Motor neuron (in vitro differentiated cells): ENCODE measurements around the gene SLC12A6. TPM values are rescaled to one million over a fixed set of nuclear protein-coding genes. Genes with fewer than 3 reads are reported as not detected.

ENCODE experiments used
- ATAC-seq, 8 experiments: fragments of 200-7000 bp; cut with Tn5 transposase; replicated peaks in 6 of 8; 2 replicates each; pipeline ENCODE4 v1.8.0; 2021; ENCODE audit warnings: mild to moderate bottlenecking in 8 of 8, moderate library complexity in 8 of 8
- H3K27ac ChIP-seq, 2 donors: fragments of 250-450 bp; sonication (Bioruptor Pico); 2 replicates each; pipeline ENCODE4 v1.9.0; 2021; ENCODE audit warnings: antibody characterized with exemption in 2 of 2, mild to moderate bottlenecking in 2 of 2, moderate library complexity in 1 of 2
- H3K4me1 ChIP-seq, 2 donors: fragments of 250-450 bp; sonication (Bioruptor Pico); replicated peaks in 1 of 2; 2 replicates each; pipeline ENCODE4 v1.6.1; 2021; ENCODE audit warnings: antibody characterized with exemption in 2 of 2, mild to moderate bottlenecking in 2 of 2, moderate library complexity in 1 of 2
- H3K4me3 ChIP-seq, 5 donors: fragments of 250-450 bp; sonication (Bioruptor Pico); 2 replicates each; pipeline ENCODE4 v1.9.0; 2021; ENCODE audit warnings: antibody characterized with exemption in 5 of 5, mild to moderate bottlenecking in 5 of 5, moderate library complexity in 4 of 5
- WGBS, 10 experiments: fragments of 450-650 bp; shearing (Covaris generic); methylation state at CpG; one replicate each; pipeline ENCODE4 v1.0.0; 2022; 5-methylcytosine and 5-hydroxymethylcytosine counted together
- in situ Hi-C, 9 experiments: fragments of 400-800 bp; cut with MboI; loops; one replicate each; pipeline ENCODE4 v1.15.0; 2021; ENCODE audit warnings: low sequenced_read_pairs in 9 of 9, low pct_unique_long_range_greater_than_20kb in 2 of 9; ENCODE audit not compliant: unreplicated experiment in 9 of 9
- total RNA-seq, 8 experiments: library from RNA; unstranded; fragments of 300-600 nt; gene quantifications; 2 replicates each; pipeline versions ENCODE4 v1.2.3 to v1.2.4, GENCODE V29; 2022

SLC12A6 gene
- total RNA-seq, 8 experiments from 2014 or later = 9.6 to 21.8 (median 13.7) TPM

DNA sequence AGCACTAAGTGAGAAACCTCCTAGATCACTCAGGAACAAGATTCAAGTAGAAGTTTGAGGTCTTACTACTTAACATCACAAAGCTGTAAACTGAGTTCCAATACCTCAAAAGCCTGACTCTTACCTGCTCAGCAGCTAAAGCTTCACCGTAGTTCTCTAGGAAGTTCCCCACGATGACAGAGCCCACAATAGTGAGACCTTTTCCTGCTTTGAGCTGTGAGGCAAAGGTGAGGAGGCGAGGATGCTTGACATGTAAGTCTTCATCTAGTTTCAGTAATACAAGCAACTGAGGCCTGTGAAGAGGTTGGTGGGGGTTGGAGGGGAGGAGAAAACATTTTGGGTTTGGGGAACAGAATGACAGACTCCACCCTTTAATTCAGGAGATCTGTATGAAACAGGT is 97.0 kb downstream of the SLC12A6 start:
- H3K4me1 ChIP-seq = no peaks in the 10 kb centered on the region
- H3K27ac ChIP-seq = no peak overlapping the region
- H3K4me3 ChIP-seq = no peak overlapping the region
- 70 to 100% (median 82%) methylated on average over 1 to 3 of the region's 3 CpGs; no CpG with 5 or more reads in 5 of the 10 experiments for WGBS, 10 experiments
- no peak for ATAC-seq
- in situ Hi-C loops = loop anchor here in 2 of 9 experiments (25.0 kb wide), 1 partner anchor 97 kb away; the partner anchor contains the start of genes NOP10 (in 2 of the 2), NUTM1 (in 2 of the 2) and SLC12A6 (in 2 of the 2)

DNA sequence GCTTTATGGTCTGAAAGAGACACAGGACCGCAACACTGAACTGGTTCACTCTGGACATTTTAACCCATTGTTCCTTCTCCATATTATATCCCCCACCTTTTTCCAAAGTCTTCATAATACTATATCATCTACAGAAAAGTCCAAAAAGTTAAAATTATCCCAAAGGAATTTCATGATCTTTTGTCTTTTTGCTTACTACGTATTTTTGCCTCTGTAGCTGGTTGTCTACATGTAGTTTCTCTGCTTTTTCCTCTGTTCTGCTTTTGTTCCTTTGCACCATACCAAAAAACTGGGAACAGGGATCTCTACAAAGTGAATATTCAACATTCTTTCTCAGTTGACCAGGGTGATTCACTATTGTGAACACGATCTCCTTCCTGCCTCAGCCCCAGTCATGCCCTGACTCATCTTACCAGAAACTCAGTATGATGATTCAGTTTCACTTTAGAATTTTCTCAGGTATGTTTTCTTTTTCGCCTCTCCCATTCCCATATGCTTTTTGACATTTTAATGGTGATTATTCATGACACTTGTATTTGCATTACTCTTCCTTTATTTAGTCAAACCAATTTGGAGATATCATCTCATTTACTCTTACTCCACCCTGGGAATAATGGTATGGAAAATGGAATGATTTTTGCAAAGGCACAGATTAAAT is 98.3 kb downstream of the SLC12A6 start:
- Histone ChIP-seq H3K4me1 (no peaks in the 10 kb centered on the region), H3K27ac (no peak overlapping the region), H3K4me3 (no peak overlapping the region)
- 0 to 100% (median 52%) methylated on average over 1 to 4 of the region's 4 CpGs for WGBS, 10 experiments
- in situ Hi-C loops = loop anchor here in 2 of 9 experiments (25.0 kb wide), 1 partner anchor 98 kb away; the partner anchor contains the start of genes NOP10 (in 2 of the 2), NUTM1 (in 2 of the 2) and SLC12A6 (in 2 of the 2)
- ATAC-seq = peak in 3 of 8 experiments; percentile 94 to 98 (median 96)

DNA sequence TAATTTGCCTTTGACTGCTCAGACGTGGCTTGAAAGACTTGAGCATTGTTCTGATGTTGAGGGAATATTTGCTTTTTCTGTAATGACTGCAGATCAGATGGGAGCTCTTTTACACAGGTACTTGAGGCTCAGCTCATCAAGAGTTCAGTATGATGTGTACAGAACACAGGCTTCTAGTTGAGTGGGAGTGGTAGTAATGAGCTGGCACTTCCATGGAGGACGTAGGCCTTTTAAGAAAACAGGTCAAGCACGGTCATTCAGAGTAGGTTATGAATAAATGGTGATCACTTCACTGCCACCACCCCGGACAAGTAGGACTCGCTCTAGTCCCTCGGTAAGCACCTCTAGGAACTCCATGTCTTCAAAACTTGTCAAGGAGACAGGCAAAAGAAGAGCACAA is 104.0 kb downstream of the SLC12A6 start:
- H3K27ac ChIP-seq = no peak overlapping the region
- in situ Hi-C loops = loop anchor here in 2 of 9 experiments (25.0 kb wide), 1 partner anchor 104 kb away; the partner anchor contains the start of genes NOP10 (in 2 of the 2), NUTM1 (in 2 of the 2) and SLC12A6 (in 2 of the 2)
- 60 to 92% (median 79%) methylated on average over 1 to 6 of the region's 6 CpGs; no CpG with 5 or more reads in 2 of the 10 experiments for WGBS, 10 experiments

DNA sequence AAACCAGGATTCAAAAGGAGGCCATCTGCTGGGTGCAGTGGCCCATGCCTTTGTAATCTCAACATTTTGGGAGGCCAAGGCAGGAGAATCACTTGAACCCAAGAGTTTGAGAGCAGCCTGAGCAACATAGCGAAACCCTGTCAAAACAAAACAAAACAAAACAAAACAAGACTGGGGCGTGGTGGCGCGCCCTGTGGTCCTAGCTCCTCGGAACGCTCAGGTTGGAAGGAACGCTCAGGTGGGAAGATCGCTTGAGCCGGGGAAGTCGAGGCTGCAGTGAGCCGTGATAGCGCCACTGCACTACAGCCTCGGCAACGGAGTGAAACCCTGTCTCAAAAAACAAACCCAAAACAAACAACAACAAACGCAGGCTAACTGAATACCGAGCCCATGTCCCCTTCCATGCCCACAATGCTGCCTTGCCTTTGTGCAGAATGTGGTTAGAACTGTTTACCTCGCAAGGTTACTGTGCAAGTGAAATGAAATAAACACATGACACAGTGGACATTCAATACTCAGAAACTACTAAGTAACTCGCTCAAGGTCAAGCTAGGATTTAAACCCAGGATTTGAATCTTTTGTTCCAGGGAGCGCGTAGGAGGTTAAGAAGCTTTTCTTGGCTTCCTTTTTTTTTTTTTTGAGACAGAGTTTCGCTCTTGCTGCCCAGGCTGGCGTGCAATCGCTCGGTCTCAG is 113.5 kb downstream of the SLC12A6 start:
- Histone ChIP-seq H3K27ac (peak overlapping the region; percentile 74 to 93), H3K4me3 (peak overlapping the region; percentile 59 to 94 (median 89)), H3K4me1 (peaks cover 7 to 11% of the 10 kb centered on the region in 2 donors)
- WGBS, 10 experiments = 0 to 98% (median 67%) methylated on average over 1 to 18 of the region's 24 CpGs
- in situ Hi-C loops = loop anchor here in 5 of 9 experiments (10.0 to 25.0 kb wide), 2 partner anchors 112 to 119 kb away; partner anchors contain the start of genes EMC7 (in 5 of the 5) and PGBD4 (in 5 of the 5)
- ATAC-seq = peak in 2 of 8 experiments; percentile 3 to 5

More for the DNA sequence above, 104.0 kb downstream of the SLC12A6 start:
- no peak overlapping the region for H3K4me3 ChIP-seq
- no peak for ATAC-seq
- H3K4me1 ChIP-seq = no peaks in the 10 kb centered on the region

DNA sequence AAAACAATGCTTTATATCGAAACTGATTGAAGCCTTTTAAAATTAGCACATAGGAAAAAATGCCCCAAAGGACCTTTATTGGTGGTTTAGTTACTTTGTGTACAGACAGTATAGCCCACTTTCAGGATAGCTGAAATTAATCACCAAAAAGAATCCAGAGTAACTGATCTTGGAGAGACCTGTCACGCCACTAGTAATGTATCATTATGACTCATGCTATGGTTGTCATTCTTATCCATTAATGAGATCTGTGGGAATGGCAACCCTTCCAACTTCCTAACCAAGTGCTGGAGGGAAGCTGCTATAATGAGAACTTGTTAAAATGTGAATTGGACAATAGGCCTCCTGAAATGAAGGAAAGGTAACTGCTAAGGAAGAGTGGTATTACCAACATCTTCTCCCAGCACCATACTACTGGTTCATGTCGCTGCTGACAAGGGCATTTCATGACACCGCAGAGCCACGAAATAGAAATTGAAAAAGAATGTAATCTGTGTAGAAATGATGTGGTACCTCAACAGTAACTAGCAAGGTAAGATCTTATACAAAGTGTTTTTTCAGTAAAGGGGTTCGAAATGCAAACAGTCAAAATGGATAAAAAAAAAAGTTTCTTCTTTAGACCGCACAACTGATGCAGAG is 119.9 kb downstream of the SLC12A6 start:
- Histone ChIP-seq H3K27ac (no peak overlapping the region), H3K4me3 (no peak overlapping the region), H3K4me1 (no peaks in the 10 kb centered on the region)
- WGBS, 10 experiments = 73 to 91% (median 86%) methylated on average over 3 to 7 of the region's 7 CpGs
- ATAC-seq = no peak
- in situ Hi-C loops = loop anchor here in 5 of 9 experiments (10.0 to 25.0 kb wide), 2 partner anchors 105 to 113 kb away; partner anchors contain the start of genes EMC7 (in 5 of the 5) and PGBD4 (in 5 of the 5)

DNA sequence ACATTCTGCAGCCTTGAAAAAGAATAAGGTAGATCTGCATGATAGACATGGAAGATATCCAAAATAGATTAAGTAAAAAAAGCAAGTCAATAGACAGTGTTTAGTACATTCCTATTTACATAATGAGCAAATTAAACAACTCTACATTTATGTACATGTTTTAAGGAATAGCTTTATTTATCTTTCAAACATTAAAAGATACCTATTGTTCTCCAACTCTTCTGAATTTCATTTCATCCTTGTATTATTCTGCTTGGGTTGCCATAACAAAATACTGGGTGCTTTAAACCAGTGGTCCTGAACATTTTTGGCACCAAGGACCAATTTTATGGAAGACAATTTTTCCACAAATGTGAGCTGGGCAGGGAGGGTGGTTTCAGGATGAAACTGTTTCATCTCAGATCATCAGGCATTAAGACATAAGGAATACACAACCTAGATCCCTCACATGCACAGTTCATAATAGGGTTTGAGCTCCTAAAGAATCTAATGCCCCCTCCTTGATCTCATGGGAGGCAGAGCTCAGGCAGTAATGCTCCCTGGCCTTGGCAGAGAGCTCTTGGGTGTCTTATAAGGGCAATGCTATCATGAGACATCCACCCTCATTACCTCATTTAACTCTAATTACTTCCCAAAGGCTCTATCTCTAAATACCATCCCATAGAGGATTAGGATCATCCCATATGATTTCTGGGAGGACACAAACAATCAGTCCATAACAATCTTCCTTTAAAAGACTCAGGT is 120.9 kb downstream of the SLC12A6 start:
- no peak overlapping the region for H3K4me3 ChIP-seq
- in situ Hi-C loops = loop anchor here in 5 of 9 experiments (10.0 to 25.0 kb wide), 2 partner anchors 104 to 112 kb away; partner anchors contain the start of genes EMC7 (in 5 of the 5) and PGBD4 (in 5 of the 5)
- H3K4me1 ChIP-seq = no peaks in the 10 kb centered on the region
- no peak for ATAC-seq
- no peak overlapping the region for H3K27ac ChIP-seq

DNA sequence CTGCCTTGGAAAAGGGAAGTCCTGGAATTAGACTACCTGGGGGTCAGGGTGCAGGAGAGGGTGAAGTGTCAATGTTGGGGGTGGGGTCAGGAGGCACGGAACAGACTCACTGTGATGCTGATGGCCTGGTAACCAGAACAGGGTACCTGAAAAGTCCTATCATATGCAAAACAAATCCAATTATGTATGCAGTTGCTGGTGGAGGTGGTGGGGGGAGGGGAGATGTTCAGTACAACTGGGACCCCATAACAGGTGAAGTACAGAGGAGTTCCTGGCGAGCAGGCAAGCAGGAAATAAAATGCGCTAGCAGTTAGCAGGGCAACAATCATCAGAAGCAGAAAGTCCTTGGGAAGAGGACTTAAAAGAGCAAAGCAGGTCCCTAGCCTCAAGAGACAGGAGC is 123.4 kb downstream of the SLC12A6 start:
- in situ Hi-C loops = loop anchor here in 5 of 9 experiments (10.0 to 25.0 kb wide), 2 partner anchors 102 to 109 kb away; partner anchors contain the start of genes EMC7 (in 5 of the 5) and PGBD4 (in 5 of the 5)
- no peaks in the 10 kb centered on the region for H3K4me1 ChIP-seq
- no peak for ATAC-seq
- 7 to 82% (median 56%) methylated on average over 1 to 2 of the region's 3 CpGs; no CpG with 5 or more reads in 5 of the 10 experiments for WGBS, 10 experiments
- H3K27ac ChIP-seq = no peak overlapping the region
- no peak overlapping the region for H3K4me3 ChIP-seq

DNA sequence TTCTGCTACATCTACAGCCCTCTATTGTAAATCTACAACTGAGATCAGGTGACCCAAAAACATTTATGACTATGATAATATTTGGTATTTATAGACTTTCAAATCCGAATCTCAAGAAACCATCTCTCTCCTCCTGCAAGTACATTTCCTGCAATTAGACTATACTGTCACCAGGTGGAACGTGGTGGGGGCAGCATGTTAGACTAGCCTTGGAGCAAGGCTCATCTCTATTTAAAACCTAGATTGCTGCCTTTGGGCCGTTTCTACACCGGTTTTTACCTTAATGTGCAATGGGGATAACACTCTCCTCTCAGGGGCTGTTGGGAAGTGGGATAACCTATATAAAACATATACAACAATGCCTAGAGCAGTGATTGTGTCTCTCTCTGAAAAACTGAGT is 123.9 kb downstream of the SLC12A6 start:
- no peak overlapping the region for H3K4me3 ChIP-seq
- in situ Hi-C loops = loop anchor here in 5 of 9 experiments (10.0 to 25.0 kb wide), 2 partner anchors 101 to 109 kb away; partner anchors contain the start of genes EMC7 (in 5 of the 5) and PGBD4 (in 5 of the 5)
- H3K27ac ChIP-seq = no peak overlapping the region
- WGBS, 10 experiments = 8 to 73% (median 44%) methylated on average over 1 to 3 of the region's 4 CpGs; no CpG with 5 or more reads in 2 of the 10 experiments
- no peak for ATAC-seq
- peaks cover under 1 to 2% of the 10 kb centered on the region in 2 donors for H3K4me1 ChIP-seq

DNA sequence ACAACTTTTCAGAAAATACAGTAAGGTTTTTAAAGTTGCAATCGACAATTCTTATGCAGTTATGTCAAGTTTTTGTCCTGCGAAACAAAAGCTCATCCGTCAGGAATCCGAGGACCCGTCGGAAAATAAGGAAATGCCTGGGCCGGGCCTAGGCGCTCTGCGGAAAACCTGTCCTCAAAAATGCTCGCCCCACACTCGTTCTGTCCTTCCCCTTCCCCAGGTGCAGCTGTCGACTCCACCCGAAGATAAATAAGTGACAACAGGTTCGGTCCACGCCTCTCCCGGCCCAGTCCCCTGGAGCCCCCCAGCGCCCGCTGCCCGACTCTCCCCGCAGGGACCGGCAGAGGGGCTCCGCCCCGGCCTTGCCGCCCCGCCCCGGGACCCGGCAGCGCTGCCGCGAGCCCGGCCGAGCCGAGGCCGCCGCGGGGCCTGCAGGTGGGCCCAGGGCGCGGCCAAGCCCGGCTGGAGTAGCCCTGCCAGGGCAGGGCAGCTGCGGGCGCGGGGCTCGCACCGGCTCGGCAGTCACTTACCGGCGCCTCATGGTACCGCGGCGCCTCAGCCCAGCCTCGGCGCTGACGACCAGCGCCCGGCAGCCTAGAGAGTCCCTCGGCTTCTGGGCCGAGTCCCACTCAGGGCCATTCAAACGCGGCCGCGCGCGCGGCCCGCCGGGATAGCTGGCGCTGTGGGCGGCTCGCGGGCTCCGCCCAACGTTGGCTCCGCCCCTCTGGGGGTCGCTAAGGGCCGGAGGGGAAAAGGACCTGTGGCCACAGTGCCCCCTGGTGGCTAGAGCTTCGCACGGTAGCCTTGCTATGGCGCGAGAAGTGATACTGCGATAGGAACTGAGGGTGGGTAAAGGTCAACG is 127.9 kb downstream of the SLC12A6 start, which contains the start of gene KATNBL1:
Gene KATNBL1 (minus strand): TSS at position 676 of the 862 bp plus-strand sequence. CDS start 46,420 bp downstream, outside the sequence.
- peak; percentile 90 to 97 (median 96) for ATAC-seq
- H3K27ac ChIP-seq = peak within 1 kb of the TSS; percentile 85 to 89
- in situ Hi-C loops = loop anchor here in 5 of 9 experiments (10.0 to 25.0 kb wide), 2 partner anchors 97 to 105 kb away; partner anchors contain the start of genes EMC7 (in 5 of the 5) and PGBD4 (in 5 of the 5)
- H3K4me1 ChIP-seq = peaks cover 4 to 10% of the 10 kb centered on the region in 2 donors
- 0 to 11% (median 0%) methylated on average over 2 to 14 of the region's 81 CpGs; no CpG with 5 or more reads in 1 of the 10 experiments for WGBS, 10 experiments
- H3K4me3 ChIP-seq = peak within 1 kb of the TSS; percentile 77 to 90 (median 82)

DNA sequence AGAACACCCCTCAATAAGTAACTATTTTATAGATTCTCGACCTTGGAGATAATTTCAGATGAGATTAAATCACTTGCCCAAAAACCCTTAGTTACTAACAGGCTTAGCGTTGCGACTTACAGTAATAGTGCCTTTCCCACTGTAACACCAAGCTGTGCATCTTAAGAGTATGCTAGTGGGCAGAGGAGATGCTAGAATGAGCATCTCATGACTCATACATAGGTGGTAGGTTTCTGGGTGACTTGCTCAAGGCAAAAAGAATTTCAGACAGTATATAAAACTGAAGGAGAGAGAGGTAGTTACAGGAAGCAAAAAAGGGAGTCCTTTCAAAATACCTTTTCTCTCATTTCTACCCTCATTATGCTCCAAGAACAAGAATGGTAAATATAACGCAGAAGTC is 131.6 kb downstream of the SLC12A6 start:
- Histone ChIP-seq H3K4me3 (no peak overlapping the region), H3K4me1 (peaks cover 4 to 10% of the 10 kb centered on the region in 2 donors), H3K27ac (no peak overlapping the region)
- ATAC-seq = no peak
- WGBS, 10 experiments = 88 to 100% (median 93%) methylated on average over 1 to 4 of the region's 4 CpGs; no CpG with 5 or more reads in 1 of the 10 experiments
- in situ Hi-C loops = loop anchor here in 4 of 9 experiments (25.0 kb wide), 1 partner anchor 94 kb away; the partner anchor contains the start of genes EMC7 (in 4 of the 4) and PGBD4 (in 4 of the 4)

DNA sequence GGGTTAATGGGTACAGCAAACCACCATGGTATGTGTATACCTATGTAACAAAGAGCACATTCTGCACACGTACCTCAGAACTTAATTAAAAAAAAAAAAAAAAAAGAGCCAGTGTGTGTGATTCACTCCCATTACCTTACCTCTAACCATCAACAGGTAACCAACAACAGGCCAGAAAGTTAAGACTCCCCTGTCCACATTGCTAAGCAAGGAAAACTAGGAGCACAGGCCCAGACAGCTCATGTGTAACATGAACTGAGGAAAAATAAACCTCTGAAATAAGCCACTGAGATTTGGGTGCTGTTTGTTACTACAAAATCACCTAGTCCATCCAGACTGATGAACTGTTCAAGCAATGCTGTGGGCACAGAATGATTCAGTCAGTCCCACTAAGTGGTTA is 133.6 kb downstream of the SLC12A6 start:
- no peak for ATAC-seq
- Histone ChIP-seq H3K27ac (no peak overlapping the region), H3K4me1 (peaks cover 4 to 10% of the 10 kb centered on the region in 2 donors), H3K4me3 (no peak overlapping the region)
- 100% methylated on average over 1 of the region's 1 CpG; no CpG with 5 or more reads in 9 of the 10 experiments for WGBS, 10 experiments
- in situ Hi-C loops = loop anchor here in 4 of 9 experiments (25.0 kb wide), 1 partner anchor 92 kb away; the partner anchor contains the start of genes EMC7 (in 4 of the 4) and PGBD4 (in 4 of the 4)
